HepG2 (cell line): ENCODE data around the gene BMP2.

ENCODE experiments used
- CHCHD3 ChIP-seq: sonication (generic); formaldehyde crosslinking; IDR thresholded peaks from 2 replicates; pipeline ENCODE4 v1.8.0; 2022; ENCODE audit warnings: mild to moderate bottlenecking, missing genetic modification reagents, moderate library complexity
- KLF13 ChIP-seq: sonication (generic); formaldehyde crosslinking; IDR thresholded peaks from 2 replicates; pipeline ENCODE4 v1.4.0; 2020; ENCODE audit warnings: mild to moderate bottlenecking, missing genetic modification reagents
- POLR2AphosphoS5 ChIP-seq: IDR thresholded peaks from 2 replicates; pipeline ENCODE4 v1.6.1; 2012; ENCODE audit warnings: low read depth, low read length
- TEAD3 ChIP-seq: optimal IDR thresholded peaks from 2 replicates; pipeline ENCODE3; 2016; ENCODE audit warnings: borderline replicate concordance
- YY1 ChIP-seq: IDR thresholded peaks from 2 replicates; pipeline ENCODE4 v1.6.1; 2011; ENCODE audit warnings: low read length, low read depth, moderate library complexity, mild to moderate bottlenecking; ENCODE audit not compliant: insufficient read depth, insufficient replicate concordance
- ZNF230 ChIP-seq: sonication (generic); formaldehyde crosslinking; IDR thresholded peaks from 2 replicates; pipeline ENCODE4 v1.4.0; 2020; ENCODE audit warnings: mild to moderate bottlenecking, missing genetic modification reagents
- ZNF850 ChIP-seq: sonication (generic); formaldehyde crosslinking; conservative IDR thresholded peaks from 2 replicates; pipeline ENCODE4 v1.9.0; 2021; ENCODE audit warnings: mild to moderate bottlenecking, missing genetic modification reagents
- TF ChIP-seq, protein P1 (sequence below): conservative IDR thresholded peaks from 2 replicates; pipeline ENCODE4 v1.6.1; 2018; ENCODE audit warnings: missing genetic modification reagents
- TF ChIP-seq, protein P2 (sequence below): sonication (generic); formaldehyde crosslinking; IDR thresholded peaks from 2 replicates; pipeline ENCODE4 v1.5.0; 2020; ENCODE audit warnings: mild to moderate bottlenecking, missing genetic modification reagents, moderate library complexity
- TF ChIP-seq, protein P3 (sequence below): IDR thresholded peaks from 2 replicates; pipeline ENCODE4 v1.6.1; 2012; ENCODE audit warnings: inconsistent platforms
- TF ChIP-seq, protein P4 (sequence below): sonication (generic); formaldehyde crosslinking; IDR thresholded peaks from 2 replicates; pipeline ENCODE4 v1.4.0; 2020; ENCODE audit warnings: missing genetic modification reagents

DNA sequence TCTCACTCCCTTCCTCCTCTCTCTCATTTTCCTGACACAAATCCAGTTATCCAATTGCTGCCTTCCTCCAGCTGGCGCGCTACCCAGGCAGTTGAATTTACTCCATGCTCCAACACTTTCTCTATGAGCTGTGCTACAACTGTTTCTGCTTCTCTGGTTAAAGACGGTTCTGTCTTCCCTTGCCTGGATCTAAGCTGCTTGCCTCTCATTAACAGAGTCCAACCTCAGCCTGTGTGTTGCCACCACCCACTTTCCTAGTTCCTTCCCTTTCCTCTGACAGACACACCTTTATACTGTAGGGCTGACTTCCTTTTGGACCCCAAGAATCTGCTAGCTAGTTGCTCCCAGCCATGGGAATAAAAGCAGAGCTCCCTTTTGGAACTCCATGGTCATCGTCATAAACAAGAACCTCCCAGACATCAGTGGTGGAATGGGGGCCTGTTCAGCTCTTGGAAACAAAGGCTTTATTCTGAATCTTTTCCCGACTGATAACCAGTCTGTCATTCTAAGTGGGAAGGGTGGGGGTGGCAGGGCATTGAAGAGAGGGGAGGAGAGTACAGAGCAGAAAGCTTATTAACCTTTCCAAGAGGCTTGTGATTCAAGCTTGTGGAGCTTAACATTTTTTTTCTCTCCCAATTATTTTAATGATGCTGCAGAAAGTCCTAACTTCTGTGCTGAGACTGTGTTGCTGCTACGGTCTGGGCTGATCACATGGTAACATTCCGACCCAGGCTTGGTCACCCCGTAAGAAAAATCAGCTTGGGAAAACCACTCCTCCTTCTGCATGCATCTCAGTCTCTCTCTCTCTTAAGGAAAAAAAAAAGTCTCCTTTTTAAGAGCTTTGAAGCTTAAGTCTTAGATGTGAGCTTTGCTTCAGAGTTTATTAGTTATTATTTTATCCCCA is 31.3 kb upstream of the BMP2 start:
- TF ChIP-seq CHCHD3, result no peak
- TF ChIP-seq, protein P1, sequence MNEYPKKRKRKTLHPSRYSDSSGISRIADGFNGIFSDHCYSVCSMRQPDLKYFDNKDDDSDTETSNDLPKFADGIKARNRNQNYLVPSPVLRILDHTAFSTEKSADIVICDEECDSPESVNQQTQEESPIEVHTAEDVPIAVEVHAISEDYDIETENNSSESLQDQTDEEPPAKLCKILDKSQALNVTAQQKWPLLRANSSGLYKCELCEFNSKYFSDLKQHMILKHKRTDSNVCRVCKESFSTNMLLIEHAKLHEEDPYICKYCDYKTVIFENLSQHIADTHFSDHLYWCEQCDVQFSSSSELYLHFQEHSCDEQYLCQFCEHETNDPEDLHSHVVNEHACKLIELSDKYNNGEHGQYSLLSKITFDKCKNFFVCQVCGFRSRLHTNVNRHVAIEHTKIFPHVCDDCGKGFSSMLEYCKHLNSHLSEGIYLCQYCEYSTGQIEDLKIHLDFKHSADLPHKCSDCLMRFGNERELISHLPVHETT (CRISPR knock-in tag), result no peak
- TF ChIP-seq POLR2AphosphoS5, result no peak
- no peak for TF ChIP-seq KLF13 (CRISPR knock-in tag)
- TF ChIP-seq TEAD3 (CRISPR knock-in tag), result no peak
- TF ChIP-seq, protein P2, sequence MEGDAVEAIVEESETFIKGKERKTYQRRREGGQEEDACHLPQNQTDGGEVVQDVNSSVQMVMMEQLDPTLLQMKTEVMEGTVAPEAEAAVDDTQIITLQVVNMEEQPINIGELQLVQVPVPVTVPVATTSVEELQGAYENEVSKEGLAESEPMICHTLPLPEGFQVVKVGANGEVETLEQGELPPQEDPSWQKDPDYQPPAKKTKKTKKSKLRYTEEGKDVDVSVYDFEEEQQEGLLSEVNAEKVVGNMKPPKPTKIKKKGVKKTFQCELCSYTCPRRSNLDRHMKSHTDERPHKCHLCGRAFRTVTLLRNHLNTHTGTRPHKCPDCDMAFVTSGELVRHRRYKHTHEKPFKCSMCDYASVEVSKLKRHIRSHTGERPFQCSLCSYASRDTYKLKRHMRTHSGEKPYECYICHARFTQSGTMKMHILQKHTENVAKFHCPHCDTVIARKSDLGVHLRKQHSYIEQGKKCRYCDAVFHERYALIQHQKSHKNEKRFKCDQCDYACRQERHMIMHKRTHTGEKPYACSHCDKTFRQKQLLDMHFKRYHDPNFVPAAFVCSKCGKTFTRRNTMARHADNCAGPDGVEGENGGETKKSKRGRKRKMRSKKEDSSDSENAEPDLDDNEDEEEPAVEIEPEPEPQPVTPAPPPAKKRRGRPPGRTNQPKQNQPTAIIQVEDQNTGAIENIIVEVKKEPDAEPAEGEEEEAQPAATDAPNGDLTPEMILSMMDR (CRISPR knock-in tag), result no peak
- no peak for TF ChIP-seq ZNF230 (CRISPR knock-in tag)
- no peak for TF ChIP-seq ZNF850 (CRISPR knock-in tag)
- TF ChIP-seq, protein P3, sequence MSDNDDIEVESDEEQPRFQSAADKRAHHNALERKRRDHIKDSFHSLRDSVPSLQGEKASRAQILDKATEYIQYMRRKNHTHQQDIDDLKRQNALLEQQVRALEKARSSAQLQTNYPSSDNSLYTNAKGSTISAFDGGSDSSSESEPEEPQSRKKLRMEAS, result no peak
- TF ChIP-seq, protein P4, sequence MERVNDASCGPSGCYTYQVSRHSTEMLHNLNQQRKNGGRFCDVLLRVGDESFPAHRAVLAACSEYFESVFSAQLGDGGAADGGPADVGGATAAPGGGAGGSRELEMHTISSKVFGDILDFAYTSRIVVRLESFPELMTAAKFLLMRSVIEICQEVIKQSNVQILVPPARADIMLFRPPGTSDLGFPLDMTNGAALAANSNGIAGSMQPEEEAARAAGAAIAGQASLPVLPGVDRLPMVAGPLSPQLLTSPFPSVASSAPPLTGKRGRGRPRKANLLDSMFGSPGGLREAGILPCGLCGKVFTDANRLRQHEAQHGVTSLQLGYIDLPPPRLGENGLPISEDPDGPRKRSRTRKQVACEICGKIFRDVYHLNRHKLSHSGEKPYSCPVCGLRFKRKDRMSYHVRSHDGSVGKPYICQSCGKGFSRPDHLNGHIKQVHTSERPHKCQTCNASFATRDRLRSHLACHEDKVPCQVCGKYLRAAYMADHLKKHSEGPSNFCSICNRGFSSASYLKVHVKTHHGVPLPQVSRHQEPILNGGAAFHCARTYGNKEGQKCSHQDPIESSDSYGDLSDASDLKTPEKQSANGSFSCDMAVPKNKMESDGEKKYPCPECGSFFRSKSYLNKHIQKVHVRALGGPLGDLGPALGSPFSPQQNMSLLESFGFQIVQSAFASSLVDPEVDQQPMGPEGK (CRISPR knock-in tag), result no peak
- TF ChIP-seq YY1, result no peak
